A673 (cell line): ENCODE results near the gene FLCN. TPM values are rescaled to one million over a fixed set of nuclear protein-coding genes. Genes with fewer than 3 reads are reported as not detected.

Source experiments
- Bru-seq: library from RNA; stranded (reverse); fragments of 400-500 nt; gene quantifications from one replicate; lab custom pipeline; 2021; lab: Mats Ljungman, UMichigan
- BruChase-seq, 2 experiments: library from RNA; stranded (reverse); fragments of 400-500 nt; gene quantifications; one replicate each; lab custom pipeline; 2021; lab: Mats Ljungman, UMichigan
- BruUV-seq: library from RNA; stranded (reverse); fragments of 400-500 nt; replicated peaks from 2 replicates; lab custom pipeline; 2021; lab: Mats Ljungman, UMichigan
- CTCF ChIA-PET: fragments of 300-600 bp; sonication (Branson Sonifier 250); formaldehyde crosslinking; loops from one replicate; lab custom pipeline; 2022; ENCODE audit warnings: antibody characterized with exemption; lab: Charles Lee
- POLR2A ChIA-PET: fragments of 300-600 bp; sonication (Branson Sonifier 250); formaldehyde crosslinking; loops from one replicate; lab custom pipeline; 2022; ENCODE audit warnings: antibody characterized with exemption; ENCODE audit not compliant: low non-redundant PET; lab: Charles Lee
- DNase-seq: peaks from one replicate; pipeline ENCODE4 v3.0.0-alpha.2; 2015; ENCODE audit warnings: low spot score
- H3K27ac ChIP-seq: fragments of 200-600 bp; sonication (generic); 2 replicates; pipeline ENCODE4 v1.5.1; 2016; ENCODE audit warnings: mixed run types, low read depth, mild to moderate bottlenecking, mixed read lengths, antibody characterized with exemption, low read length; ENCODE audit not compliant: poor library complexity, severe bottlenecking
- H3K27me3 ChIP-seq: fragments of 200-600 bp; sonication (generic); replicated peaks from 2 replicates; pipeline ENCODE4 v1.6.1; 2017; ENCODE audit warnings: mixed run types, low read depth, mild to moderate bottlenecking, mixed read lengths, antibody characterized with exemption, low read length; ENCODE audit not compliant: insufficient read depth, poor library complexity
- H3K36me3 ChIP-seq: fragments of 200-600 bp; sonication (generic); 2 replicates; pipeline ENCODE4 v1.6.1; 2016; ENCODE audit warnings: mixed run types, mild to moderate bottlenecking, mixed read lengths, antibody characterized with exemption, low read length; ENCODE audit not compliant: insufficient read depth, poor library complexity, severe bottlenecking
- H3K4me1 ChIP-seq: fragments of 200-600 bp; sonication (generic); 2 replicates; pipeline ENCODE4 v1.6.1; 2017; ENCODE audit warnings: mixed run types, mild to moderate bottlenecking, mixed read lengths, antibody characterized with exemption, low read length; ENCODE audit not compliant: insufficient read depth, poor library complexity, severe bottlenecking
- H3K4me3 ChIP-seq: fragments of 200-600 bp; sonication (generic); 2 replicates; pipeline ENCODE4 v1.5.1; 2016; ENCODE audit warnings: low read depth, mixed run types, mild to moderate bottlenecking, mixed read lengths, low read length; ENCODE audit not compliant: poor library complexity, severe bottlenecking
- H3K9me3 ChIP-seq: fragments of 200-600 bp; sonication (generic); 2 replicates; pipeline ENCODE4 v1.6.1; 2016; ENCODE audit warnings: mixed run types, low read depth, mild to moderate bottlenecking, mixed read lengths, antibody characterized with exemption, low read length; ENCODE audit not compliant: poor library complexity, severe bottlenecking
- CTCF ChIP-seq: fragments of 300-800, 200-600 bp; sonication (generic); conservative IDR thresholded peaks from 2 replicates; pipeline ENCODE4 v1.5.1; 2017; ENCODE audit warnings: low read depth, mild to moderate bottlenecking, antibody characterized with exemption, low read length, moderate library complexity, mixed read lengths
- EZH2 ChIP-seq: fragments of 200-600 bp; sonication (generic); IDR thresholded peaks from 2 replicates; pipeline ENCODE4 v1.6.1; 2017; ENCODE audit warnings: borderline replicate concordance, low read depth, mild to moderate bottlenecking, mixed read lengths, antibody characterized with exemption, low read length; ENCODE audit not compliant: poor library complexity, severe bottlenecking
- intact Hi-C: fragments of 100-400 bp; cut with micrococcal nuclease; formaldehyde crosslinking; loops from one replicate; pipeline ENCODE4 v1.10.0; 2022; ENCODE audit not compliant: unreplicated experiment
- long read RNA-seq: library from polyadenylated mRNA; stranded (forward); transcript quantifications from one replicate; pipeline ENCODE4 v2.0.0, GENCODE V29; 2022
- total RNA-seq: library from RNA; stranded (reverse); gene quantifications from 2 replicates; pipeline ENCODE4 v1.2.3, GENCODE V29; 2021

The FLCN gene
- total RNA-seq, result 47.6 and 60.2 TPM in 2 replicates
- Bru-seq, nascent RNA, result percentile 70 among the genes with signal in this experiment
- BruChase-seq, experiment 1, labeled RNA remaining after a 2-hour chase, result percentile 90 among the genes with signal in this experiment
- BruChase-seq, experiment 2, labeled RNA remaining after a 6-hour chase, result percentile 89 among the genes with signal in this experiment
- long read RNA-seq, transcript FLCN-201 (14 exons, 3,638 nt), result minor isoform, 5 of 19 reads
- long read RNA-seq, transcript FLCN-203 (8 exons, 1,692 nt), result major isoform, 7 of 19 reads
- long read RNA-seq, partial matches to known transcripts, result 0 of 19 reads
- long read RNA-seq, other reads (novel, unspliced or antisense), result 7 of 19 reads

GRCh38 chr17:17237026-17237799, at the start of gene FLCN:
Gene FLCN (minus strand): TSS chr17:17237168. CDS start chr17:17228137, 9,031 bp downstream.
- H3K9me3 ChIP-seq, result no peaks in the 10 kb centered on the region
- H3K27me3 ChIP-seq, result no peaks in the 10 kb centered on the region
- BruUV-seq, result no TSS peak
- intact Hi-C loops, result loop anchor here (1.0 kb wide), 1 partner anchor 31 kb away; the partner anchor contains the start of gene PLD6
- no peak for TF ChIP-seq CTCF
- no peak for TF ChIP-seq EZH2
- peak; percentile 91 for DNase-seq
- POLR2A ChIA-PET, result no interaction called here
- CTCF ChIA-PET, result no interaction called here
- peaks cover 9% of the 10 kb centered on the region for H3K4me1 ChIP-seq
- peak within 1 kb of the TSS; percentile 91 for H3K4me3 ChIP-seq
- H3K27ac ChIP-seq, result peak within 1 kb of the TSS; percentile 100
- H3K36me3 ChIP-seq, result peaks cover 2% of the 10 kb centered on the region

GRCh38 chr17:17285951-17286350, 49.0 kb upstream of the FLCN start:
- Histone ChIP-seq H3K36me3 (no peaks in the 10 kb centered on the region), H3K9me3 (no peaks in the 10 kb centered on the region), H3K4me3 (no peak overlapping the region), H3K27ac (no peak overlapping the region), H3K4me1 (no peaks in the 10 kb centered on the region), H3K27me3 (no peaks in the 10 kb centered on the region)
- ChIA-PET CTCF (no interaction called here), POLR2A (no interaction called here)
- intact Hi-C loops, result no loop called here
- no peak for DNase-seq
- no TSS peak for BruUV-seq
- TF ChIP-seq CTCF, result no peak
- no peak for TF ChIP-seq EZH2

- Histone ChIP-seq H3K4me1 (peaks cover 8% of the 10 kb centered on the region), H3K27ac (peak within 1 kb of the TSS; percentile 99), H3K4me3 (peak within 1 kb of the TSS; percentile 80), H3K36me3 (peaks cover 5% of the 10 kb centered on the region), H3K27me3 (no peaks in the 10 kb centered on the region), H3K9me3 (no peaks in the 10 kb centered on the region)
- TF ChIP-seq EZH2 (no peak), CTCF (no peak)
- CTCF ChIA-PET, result interaction anchor here (0.6 kb wide), 1 partner anchor 10 kb away, joined by 3 read pairs; no protein-coding TSS in a partner anchor
- peak; percentile 99 for DNase-seq
- POLR2A ChIA-PET, result interaction anchor here (0.6 to 0.8 kb wide), 2 partner anchors 14 to 17 kb away, joined by 4 to 10 read pairs; no protein-coding TSS in a partner anchor
- intact Hi-C loops, result no loop called here
- no TSS peak for BruUV-seq
Measured at GRCh38 chr17:17280613-17281549, 43.9 kb upstream of the FLCN start, which contains the start of gene COPS3. Gene COPS3 (minus strand): TSS chr17:17281246. CDS start chr17:17281186, 60 bp downstream.
